Measurements from ENCODE around the gene TTC16. TPM values are rescaled to one million over a fixed set of nuclear protein-coding genes. Genes with fewer than 3 reads are reported as not detected.
"Not testable (repeated sequence)": the region's sequence is repeated elsewhere in the genome, so short reads cannot be mapped to it uniquely, and the experiment has no call there.

The TTC16 gene
- total RNA-seq, 4 donors from 2014 or later, result under 0.01 to 0.17 (median 0.11) TPM; not detected in 1

- Histone ChIP-seq H3K36me3 (peaks cover 0 to 30% (median 0%) of the 10 kb centered on the region in 4 donors), H3K4me3 (no peak overlapping the region), H3K27ac (replicated peaks in 1 of 4) (no peak overlapping the region), H3K9me3 (no peaks in the 10 kb centered on the region), H3K27me3 (peaks cover 0 to 82% (median 21%) of the 10 kb centered on the region in 4 donors), H3K4me1 (peaks cover 17 to 30% (median 21%) of the 10 kb centered on the region in 4 donors)
- intact Hi-C loops (cut with DNase I), result no loop called here
- 90% methylated on average over 3 of the region's 3 CpGs for WGBS
- no peak for DNase-seq (ENCODE audit: extremely low spot score)
- TF ChIP-seq CTCF (IDR thresholded peaks at IDR 0.05) (no peak), EP300 (IDR thresholded peaks at IDR 0.05) (no peak), POLR2AphosphoS5 (IDR thresholded peaks at IDR 0.05) (no peak), POLR2A (IDR thresholded peaks at IDR 0.05; ENCODE audit: low read depth) (no peak)
Measured at GRCh38 chr9:127756233-127756632, 40.4 kb downstream of the TTC16 start.

- H3K4me3 ChIP-seq; H3K9me3 ChIP-seq; DNase-seq (ENCODE audit: extremely low spot score); intact Hi-C loops (cut with DNase I); H3K27ac ChIP-seq (replicated peaks in 1 of 4): not testable (repeated sequence)
- Histone ChIP-seq H3K4me1 (peaks cover 21 to 30% (median 27%) of the 10 kb centered on the region in 4 donors), H3K36me3 (peaks cover 0 to 26% (median 0%) of the 10 kb centered on the region in 4 donors), H3K27me3 (peaks cover 0 to 82% (median 21%) of the 10 kb centered on the region in 4 donors)
- WGBS, result 84% methylated on average over 11 of the region's 11 CpGs
Measured at GRCh38 chr9:127756776-127757175, 40.9 kb downstream of the TTC16 start.

- peaks cover 0 to 77% (median 18%) of the 10 kb centered on the region in 4 donors for H3K27me3 ChIP-seq
- 88% methylated on average over 5 of the region's 5 CpGs for WGBS
- no peaks in the 10 kb centered on the region for H3K9me3 ChIP-seq
- H3K4me3 ChIP-seq, result no peak overlapping the region
- H3K36me3 ChIP-seq, result peaks cover 0 to 22% (median 0%) of the 10 kb centered on the region in 4 donors
- H3K4me1 ChIP-seq, result peaks cover 28 to 38% (median 32%) of the 10 kb centered on the region in 4 donors
- DNase-seq (ENCODE audit: extremely low spot score), result no peak
- no peak overlapping the region for H3K27ac ChIP-seq (replicated peaks in 1 of 4)
- TF ChIP-seq EP300 (IDR thresholded peaks at IDR 0.05) (no peak), POLR2AphosphoS5 (IDR thresholded peaks at IDR 0.05) (no peak), CTCF (IDR thresholded peaks at IDR 0.05) (no peak), POLR2A (IDR thresholded peaks at IDR 0.05; ENCODE audit: low read depth) (no peak)
- intact Hi-C loops (cut with DNase I), result no loop called here
Measured at GRCh38 chr9:127758843-127759242, 43.0 kb downstream of the TTC16 start.

GRCh38 chr9:127761061-127761460 is 45.2 kb downstream of the TTC16 start:
- Histone ChIP-seq H3K27me3 (peaks cover 0 to 66% (median 0%) of the 10 kb centered on the region in 4 donors), H3K4me1 (peaks cover 15 to 34% (median 22%) of the 10 kb centered on the region in 4 donors), H3K36me3 (peaks cover 0 to 24% (median 0%) of the 10 kb centered on the region in 4 donors), H3K9me3 (no peaks in the 10 kb centered on the region), H3K4me3 (peak overlapping the region in 2 of 4 donors; percentile 17 to 28), H3K27ac (replicated peaks in 1 of 4) (peak overlapping the region in 3 of 4 donors; percentile 44 to 67 (median 63))
- DNase-seq (ENCODE audit: extremely low spot score), result no peak
- TF ChIP-seq CTCF (IDR thresholded peaks at IDR 0.05) (no peak), POLR2A (IDR thresholded peaks at IDR 0.05; ENCODE audit: low read depth) (no peak), EP300 (IDR thresholded peaks at IDR 0.05) (no peak), POLR2AphosphoS5 (IDR thresholded peaks at IDR 0.05) (no peak)
- intact Hi-C loops (cut with DNase I), result no loop called here
- WGBS, result 76% methylated on average over 5 of the region's 5 CpGs

GRCh38 chr9:127761491-127761956 is 45.6 kb downstream of the TTC16 start:
- H3K9me3 ChIP-seq, result no peaks in the 10 kb centered on the region
- H3K27ac ChIP-seq (replicated peaks in 1 of 4), result peak overlapping the region in 3 of 4 donors; percentile 44 to 67 (median 63)
- peaks cover 0 to 28% (median 0%) of the 10 kb centered on the region in 4 donors for H3K36me3 ChIP-seq
- H3K4me1 ChIP-seq, result peaks cover 19 to 36% (median 25%) of the 10 kb centered on the region in 4 donors
- TF ChIP-seq POLR2AphosphoS5 (IDR thresholded peaks at IDR 0.05) (no peak), CTCF (IDR thresholded peaks at IDR 0.05) (no peak), POLR2A (IDR thresholded peaks at IDR 0.05; ENCODE audit: low read depth) (no peak)
- DNase-seq (ENCODE audit: extremely low spot score), result no peak
- peaks cover 0 to 66% (median 0%) of the 10 kb centered on the region in 4 donors for H3K27me3 ChIP-seq
- peak overlapping the region; percentile 9 to 28 (median 16) for H3K4me3 ChIP-seq
- intact Hi-C loops (cut with DNase I), result no loop called here
- 58% methylated on average over 5 of the region's 5 CpGs for WGBS
